Left lung (tissue), 10 donors: ENCODE measurements around the gene DECR2. TPM values are rescaled to one million over a fixed set of nuclear protein-coding genes. Genes with fewer than 3 reads are reported as not detected.
"Not testable (repeated sequence)": the region's sequence is repeated elsewhere in the genome, so short reads cannot be mapped to it uniquely, and the experiment has no call there.

ENCODE experiments used
- ATAC-seq: fragments of 200-7000 bp; cut with Tn5 transposase; one replicate; pipeline ENCODE4 v1.9.1; 2020; ENCODE audit warnings: moderate library complexity
- DNase-seq, 4 donors: peaks; one replicate each; pipeline ENCODE4 v3.0.0-alpha.2; 2013 to 2020
- H3K27ac ChIP-seq, 2 donors: fragments of 200-600 bp; sonication (generic) in 1 of 2; one replicate each; pipeline versions ENCODE4 v1.5.0 to v1.8.0; 2020 to 2021
- H3K27me3 ChIP-seq, 2 donors: fragments of 200-600 bp; sonication (generic) in 1 of 2; one replicate each; pipeline versions ENCODE4 v1.5.0 to v1.8.0; 2020 to 2021
- H3K36me3 ChIP-seq, 2 donors: fragments of 200-600 bp; sonication (generic) in 1 of 2; one replicate each; pipeline versions ENCODE4 v1.5.0 to v1.8.0; 2020 to 2021
- H3K4me1 ChIP-seq, 2 donors: fragments of 200-600 bp; one replicate each; pipeline ENCODE4 v1.8.0; 2021
- H3K4me3 ChIP-seq, 2 donors: fragments of 200-600 bp; sonication (generic) in 1 of 2; one replicate each; pipeline versions ENCODE4 v1.5.0 to v1.8.0; 2020 to 2021; ENCODE audit warnings: mild to moderate bottlenecking in 1 of 2
- H3K9me3 ChIP-seq, 2 donors: fragments of 200-600 bp; sonication (generic) in 1 of 2; one replicate each; pipeline versions ENCODE4 v1.5.0 to v1.8.0; 2020 to 2021
- intact Hi-C, 2 donors: fragments of 100-400 bp; cut with DNase I; formaldehyde crosslinking; loops; one replicate each; pipeline versions ENCODE4 v1.11.2 to v1.14.2; 2022
- polyA plus RNA-seq, 6 donors: library from polyadenylated mRNA; unstranded; fragments of 120-200 nt; gene quantifications; one replicate each; pipeline ENCODE4 v1.2.1, GENCODE V29; 2013; ENCODE audit not compliant: insufficient read length in 6 of 6
- total RNA-seq, 2 donors: library from RNA; stranded (reverse); fragmentation: NEBNext Ultra II Directional; extraction: Animal tissue kit (Norgen Biotek cat#: 25700); gene quantifications; one replicate each; pipeline ENCODE4 v1.2.1, GENCODE V29; 2021
- TF ChIP-seq, protein P1 (sequence below), 2 donors: fragments of 200-600 bp; sonication (generic) in 1 of 2; IDR thresholded peaks; one replicate each; pipeline versions ENCODE4 v1.5.0 to v1.8.0; 2021; ENCODE audit warnings: antibody characterized with exemption in 2 of 2
- donor health status: DM: no; HTN: yes; CAD: no.
- donor health status: DM: no; HTN: no; CAD: no.

DECR2 gene
- total and polyA plus RNA-seq, 8 donors, result 10.3 to 25.1 (median 16.7) TPM

GRCh38 chr16:414395-415169, 12.9 kb downstream of the DECR2 start:
- Histone ChIP-seq H3K36me3 (peaks cover 0 to 18% of the 10 kb centered on the region in 2 donors), H3K4me3 (no peak overlapping the region), H3K27ac (no peak overlapping the region), H3K27me3 (no peaks in the 10 kb centered on the region), H3K9me3 (no peaks in the 10 kb centered on the region), H3K4me1 (no peaks in the 10 kb centered on the region)
- intact Hi-C loops, result no loop called here
- no peak for ATAC-seq
- peak in 1 of 4 donors; percentile 68 for DNase-seq
- TF ChIP-seq, protein P1, sequence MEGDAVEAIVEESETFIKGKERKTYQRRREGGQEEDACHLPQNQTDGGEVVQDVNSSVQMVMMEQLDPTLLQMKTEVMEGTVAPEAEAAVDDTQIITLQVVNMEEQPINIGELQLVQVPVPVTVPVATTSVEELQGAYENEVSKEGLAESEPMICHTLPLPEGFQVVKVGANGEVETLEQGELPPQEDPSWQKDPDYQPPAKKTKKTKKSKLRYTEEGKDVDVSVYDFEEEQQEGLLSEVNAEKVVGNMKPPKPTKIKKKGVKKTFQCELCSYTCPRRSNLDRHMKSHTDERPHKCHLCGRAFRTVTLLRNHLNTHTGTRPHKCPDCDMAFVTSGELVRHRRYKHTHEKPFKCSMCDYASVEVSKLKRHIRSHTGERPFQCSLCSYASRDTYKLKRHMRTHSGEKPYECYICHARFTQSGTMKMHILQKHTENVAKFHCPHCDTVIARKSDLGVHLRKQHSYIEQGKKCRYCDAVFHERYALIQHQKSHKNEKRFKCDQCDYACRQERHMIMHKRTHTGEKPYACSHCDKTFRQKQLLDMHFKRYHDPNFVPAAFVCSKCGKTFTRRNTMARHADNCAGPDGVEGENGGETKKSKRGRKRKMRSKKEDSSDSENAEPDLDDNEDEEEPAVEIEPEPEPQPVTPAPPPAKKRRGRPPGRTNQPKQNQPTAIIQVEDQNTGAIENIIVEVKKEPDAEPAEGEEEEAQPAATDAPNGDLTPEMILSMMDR (IDR thresholded peaks at IDR 0.05), result no peak

DNA sequence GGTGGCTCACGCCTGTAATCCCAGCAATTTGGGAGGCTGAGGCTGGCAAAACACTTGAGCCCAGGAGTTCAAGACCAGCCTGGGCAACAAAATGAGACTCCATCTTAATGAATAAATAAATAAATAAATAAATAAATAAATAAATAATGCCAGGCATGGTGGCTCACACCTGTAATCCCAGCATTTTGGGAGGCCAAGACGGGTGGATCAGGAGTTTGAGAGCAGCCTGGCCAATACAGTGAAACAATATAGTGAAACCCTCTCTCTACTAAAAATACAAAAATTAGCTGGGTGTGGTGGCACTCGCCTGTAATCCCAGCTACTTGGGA, 13.4 kb downstream of the DECR2 start:
- ATAC-seq, H3K4me1 ChIP-seq, DNase-seq, H3K27me3 ChIP-seq, H3K4me3 ChIP-seq, H3K27ac ChIP-seq, H3K9me3 ChIP-seq, intact Hi-C loops: not testable (repeated sequence)
- H3K36me3 ChIP-seq, result peaks cover 0 to 18% of the 10 kb centered on the region in 2 donors

DNA sequence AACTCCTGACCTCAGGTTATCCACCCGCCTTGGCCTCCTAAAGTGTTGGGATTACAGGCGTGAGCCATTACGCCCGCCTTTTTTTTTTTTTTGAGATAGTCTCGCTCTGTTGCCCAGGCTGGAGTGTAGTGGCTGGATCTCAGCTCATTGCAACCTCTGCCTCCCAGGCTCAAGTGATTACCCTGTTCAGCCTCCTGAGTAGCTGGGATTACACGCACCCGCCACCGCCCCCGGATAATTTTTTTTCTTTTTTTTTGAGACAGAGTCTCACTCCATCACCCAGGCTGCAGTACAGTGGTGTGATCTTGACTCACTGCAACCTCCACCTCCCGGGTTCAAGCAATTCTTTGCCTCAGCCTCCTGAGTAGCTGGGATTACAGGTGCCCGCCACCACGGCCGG, 20.5 kb downstream of the DECR2 start:
- H3K9me3 ChIP-seq, ATAC-seq, H3K4me3 ChIP-seq, H3K36me3 ChIP-seq, intact Hi-C loops, H3K27ac ChIP-seq: not testable (repeated sequence)
- DNase-seq, result peak in 1 of 4 donors; percentile 11
- H3K4me1 ChIP-seq, result peaks cover 8 to 31% of the 10 kb centered on the region in 2 donors
- peaks cover 0 to 11% of the 10 kb centered on the region in 2 donors for H3K27me3 ChIP-seq

GRCh38 chr16:424033-424622, 22.4 kb downstream of the DECR2 start:
- peaks cover 0 to 11% of the 10 kb centered on the region in 2 donors for H3K27me3 ChIP-seq
- H3K27ac ChIP-seq, result peak overlapping the region; percentile 88 to 89
- no peaks in the 10 kb centered on the region for H3K36me3 ChIP-seq
- ATAC-seq (peak; percentile 61), DNase-seq (peak in 2 of 4 donors; percentile 41 to 62)
- intact Hi-C loops, result no loop called here
- H3K9me3 ChIP-seq, result no peaks in the 10 kb centered on the region
- peaks cover 9 to 40% of the 10 kb centered on the region in 2 donors for H3K4me1 ChIP-seq
- TF ChIP-seq, protein P1 (IDR thresholded peaks at IDR 0.05), result no peak
- peak overlapping the region in 1 of 2 donors; percentile 78 for H3K4me3 ChIP-seq

DNA sequence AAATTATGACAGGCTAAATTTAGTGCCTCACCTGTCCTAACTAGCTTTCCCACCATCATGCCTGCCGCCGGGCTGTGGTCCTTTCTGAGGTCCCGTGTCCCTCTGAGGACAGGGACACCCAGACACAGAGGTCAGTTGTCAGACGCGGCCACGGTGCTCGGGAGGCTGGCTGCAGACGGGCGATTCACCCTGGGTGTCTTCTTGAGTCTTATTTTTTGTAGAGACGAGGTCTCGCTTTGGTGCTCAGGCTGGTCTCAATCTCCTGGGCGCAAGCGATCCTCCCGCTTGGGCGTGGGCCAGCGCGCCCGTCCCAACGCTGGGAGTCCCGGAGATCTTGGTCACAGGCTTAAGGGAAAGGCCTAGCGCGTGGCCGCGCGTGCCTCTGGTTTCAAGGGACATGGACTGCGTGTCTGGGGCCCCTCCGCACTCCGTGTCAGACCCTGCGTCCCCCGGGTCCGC, 23.0 kb downstream of the DECR2 start:
- no peaks in the 10 kb centered on the region for H3K9me3 ChIP-seq
- intact Hi-C loops, result no loop called here
- H3K27ac ChIP-seq, result peak overlapping the region; percentile 88 to 89
- peaks cover 9 to 40% of the 10 kb centered on the region in 2 donors for H3K4me1 ChIP-seq
- TF ChIP-seq, protein P1 (IDR thresholded peaks at IDR 0.05), result no peak
- peak in 1 of 4 donors; percentile 86 for DNase-seq
- no peaks in the 10 kb centered on the region for H3K36me3 ChIP-seq
- peak; percentile 42 for ATAC-seq
- peak overlapping the region; percentile 65 to 78 for H3K4me3 ChIP-seq
- peaks cover 0 to 11% of the 10 kb centered on the region in 2 donors for H3K27me3 ChIP-seq

DNA sequence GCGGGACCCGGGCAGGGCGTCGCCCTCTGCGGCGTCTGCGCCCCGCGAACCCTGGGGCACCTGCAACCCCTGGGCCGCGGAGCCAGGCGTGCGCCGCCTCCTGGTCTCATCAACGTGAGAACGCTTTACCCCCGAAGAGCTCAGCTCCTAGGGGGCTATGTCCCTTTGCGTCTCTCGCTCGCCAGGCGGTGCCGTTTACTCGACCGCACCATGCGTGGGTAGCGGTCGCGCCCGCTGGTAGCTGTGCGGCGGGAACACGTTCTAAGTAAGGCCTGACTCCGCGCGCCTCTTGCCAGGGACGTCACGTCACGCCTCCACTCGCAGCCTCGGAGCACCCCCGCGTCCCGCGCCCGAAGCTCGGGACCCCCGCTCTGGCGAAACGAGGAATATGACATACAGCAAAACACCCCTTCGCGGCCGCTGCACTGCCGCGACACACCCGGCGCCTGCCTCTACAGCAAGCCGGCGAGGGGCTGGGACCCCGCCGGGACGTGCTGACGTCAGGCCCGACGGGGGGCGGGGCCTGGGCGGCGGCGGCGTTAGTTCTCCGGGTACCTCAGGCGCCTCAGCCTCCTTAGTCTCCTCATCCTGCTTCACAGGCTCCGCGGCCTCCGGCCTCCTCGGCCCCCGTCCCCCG, 23.5 kb downstream of the DECR2 start, which contains the start of gene RAB11FIP3:
Gene RAB11FIP3, plus strand, starts transcription at position 568 of the 637 bp plus-strand sequence. CDS start 358 bp downstream, outside the sequence.
- peaks cover 9 to 40% of the 10 kb centered on the region in 2 donors for H3K4me1 ChIP-seq
- peak; percentile 77 to 96 (median 81) for DNase-seq
- no peaks in the 10 kb centered on the region for H3K36me3 ChIP-seq
- peak; percentile 94 for ATAC-seq
- no peaks in the 10 kb centered on the region for H3K9me3 ChIP-seq
- peaks cover 0 to 11% of the 10 kb centered on the region in 2 donors for H3K27me3 ChIP-seq
- peak within 1 kb of the TSS; percentile 88 to 89 for H3K27ac ChIP-seq
- H3K4me3 ChIP-seq, result peak within 1 kb of the TSS; percentile 67 to 78
- TF ChIP-seq, protein P1 (IDR thresholded peaks at IDR 0.05), result no peak
- intact Hi-C loops, result no loop called here
